SK-MEL-5 (cell line): ENCODE data around the gene NFASC. TPM values are rescaled to one million over a fixed set of nuclear protein-coding genes. Genes with fewer than 3 reads are reported as not detected.

Experiments
- DNase-seq: peaks from one replicate; pipeline ENCODE4 v3.0.0-alpha.2; 2016; ENCODE audit warnings: low read depth, low spot score
- in situ Hi-C: cut with HindIII; loops from 2 replicates; pipeline ENCODE4 v1.10.0; 2016; ENCODE audit warnings: low sequenced_read_pairs, high pct_unique_total_duplicates, low pct_unique_long_range_greater_than_20kb
- polyA plus RNA-seq, 2 experiments: library from polyadenylated mRNA; depleted of rRNA; stranded (reverse); fragments of >200 nt; gene quantifications; 2 replicates each; pipeline ENCODE4 v1.2.3, GENCODE V29; 2015
- total RNA-seq: library from RNA; depleted of rRNA; stranded (reverse); fragments of >200 nt; shearing (Covaris generic); gene quantifications from 2 replicates; pipeline ENCODE4 v1.2.3, GENCODE V29; 2014; rRNA removed

NFASC gene
- total RNA-seq = 1.7 and 2.6 TPM in 2 replicates
- polyA plus RNA-seq (2015; cell fraction: cytosol; rRNA removed) = 1.8 and 2.2 TPM in 2 replicates
- polyA plus RNA-seq (2015; cell fraction: nucleus; rRNA removed) = 1.3 and 4.3 TPM in 2 replicates

DNA sequence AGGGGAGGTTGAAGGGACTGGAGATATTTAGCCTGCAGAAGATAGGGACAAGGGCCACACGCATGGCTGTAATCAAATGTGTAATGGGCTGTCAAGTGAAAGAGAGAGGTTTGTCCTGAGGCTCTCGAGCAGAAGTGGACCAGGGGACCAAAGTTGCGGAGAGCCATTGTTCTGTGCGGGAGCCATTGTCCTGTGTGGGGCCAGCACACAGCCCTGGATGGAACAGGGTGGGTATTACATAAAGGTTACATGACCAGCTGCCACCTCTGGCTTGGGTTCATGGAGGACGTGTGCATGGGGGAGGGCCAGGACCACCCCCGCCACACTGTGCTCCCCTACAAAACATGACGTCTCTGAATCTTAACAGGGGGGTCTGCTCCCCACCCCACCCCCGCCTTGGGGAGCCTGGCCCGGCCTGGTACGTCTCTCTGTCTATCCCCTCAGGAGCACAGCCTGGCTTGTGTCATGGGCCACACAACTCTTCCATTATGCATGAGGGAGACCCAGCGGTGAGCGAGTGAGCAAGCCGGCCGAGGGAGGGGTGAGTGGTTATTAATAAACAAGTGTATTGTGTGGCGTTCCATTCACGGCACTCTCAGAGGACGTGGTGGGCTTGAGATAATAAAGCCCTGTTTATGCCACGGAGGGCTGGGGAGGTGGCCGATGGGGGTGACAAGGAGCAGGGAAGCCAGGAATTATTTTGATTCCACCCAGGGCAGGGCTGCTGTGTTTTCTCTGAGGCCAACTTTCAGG is at the start of gene NFASC:
NFASC (plus strand) TSS at position 703 of the 753 bp plus-strand sequence. CDS start 73,454 bp downstream, outside the sequence.
- peak; percentile 31 for DNase-seq
- in situ Hi-C loops = no loop called here

DNA sequence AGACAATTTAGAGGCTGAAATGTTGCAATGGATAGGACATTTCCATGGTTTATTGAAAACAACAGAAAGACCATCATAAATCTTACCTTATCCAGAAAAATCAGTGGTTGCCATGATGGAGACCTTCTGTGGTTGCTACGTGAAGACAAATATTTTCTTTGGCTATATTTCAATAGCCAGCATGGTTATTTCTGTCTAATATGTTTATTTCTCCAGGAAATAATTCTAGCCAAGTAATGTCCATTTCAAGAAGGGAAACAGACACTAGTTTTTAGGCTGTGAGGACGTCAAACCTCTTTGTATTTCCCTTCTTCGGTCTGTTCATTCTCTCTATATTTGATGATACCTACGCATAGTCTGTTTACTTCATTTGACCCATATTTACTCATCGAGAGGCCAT is 49.2 kb upstream of the NFASC start:
- in situ Hi-C loops = no loop called here

DNA sequence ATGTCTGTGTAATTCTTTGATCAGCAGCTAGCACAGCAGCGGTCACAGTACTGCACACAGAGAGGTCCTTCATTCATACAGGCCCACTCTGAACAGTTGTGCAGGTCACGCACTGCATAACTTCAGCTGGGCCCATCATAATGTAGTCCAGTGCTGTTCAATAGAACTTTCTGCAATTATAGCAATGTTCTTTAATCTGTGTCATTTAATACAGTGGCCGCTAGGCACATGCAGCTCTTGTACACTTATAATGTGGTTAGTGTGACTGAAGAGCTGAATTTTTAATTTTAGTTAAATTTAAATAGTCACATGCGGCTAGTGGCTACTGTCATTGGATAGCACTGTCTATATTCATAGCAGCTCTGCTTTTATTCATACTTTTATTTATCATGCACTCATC is 48.7 kb upstream of the NFASC start:
- no peak for DNase-seq
- in situ Hi-C loops = no loop called here

More for the DNA sequence above, 49.2 kb upstream of the NFASC start:
- DNase-seq = no peak

DNA sequence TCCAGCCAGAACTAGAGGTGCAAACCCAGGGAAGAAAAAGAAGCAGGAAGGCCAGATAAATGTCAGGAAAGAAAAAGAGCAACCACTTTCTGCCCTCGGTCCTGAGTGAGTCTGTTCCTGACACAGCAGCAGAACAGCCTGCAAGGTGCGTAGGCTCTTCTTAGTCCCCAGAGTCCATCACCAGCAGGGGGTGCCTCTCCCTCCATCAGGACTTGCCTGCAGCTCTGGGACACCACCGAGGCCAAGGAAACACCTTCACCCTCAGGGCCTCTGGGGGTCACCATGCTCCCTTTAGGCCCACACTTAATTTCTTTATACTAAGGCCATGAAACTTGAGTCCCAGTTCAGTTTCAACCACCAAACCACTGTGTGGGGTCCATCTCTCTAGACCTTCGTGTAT is 43.7 kb upstream of the NFASC start:
- in situ Hi-C loops = no loop called here
- peak; percentile 42 for DNase-seq

DNA sequence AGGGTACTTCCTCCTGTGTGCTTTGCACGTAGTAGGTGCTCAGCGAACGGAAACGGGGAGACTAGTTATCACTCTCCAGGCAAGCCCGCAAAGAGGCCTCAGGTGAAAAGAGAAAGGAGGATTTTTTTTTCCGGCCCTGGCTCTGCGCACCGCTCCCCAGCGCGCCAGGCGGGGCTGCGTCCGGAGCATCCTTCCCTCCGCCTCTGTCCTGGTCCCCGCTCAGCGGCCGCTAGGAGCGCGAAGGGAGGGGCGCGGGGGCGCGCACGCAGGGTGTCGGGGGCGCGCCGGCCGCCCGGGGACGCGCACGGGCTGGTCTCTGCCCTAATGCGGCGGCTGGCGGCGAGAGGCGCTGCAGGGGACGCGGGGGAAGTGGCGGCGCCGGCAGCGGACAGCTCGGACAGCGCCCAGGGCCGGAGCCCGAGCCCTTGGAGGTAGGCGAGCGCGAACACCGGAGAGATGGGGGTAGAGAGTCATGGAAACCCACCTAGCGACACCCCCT is 42.3 kb upstream of the NFASC start:
- in situ Hi-C loops = no loop called here
- peak; percentile 65 for DNase-seq

DNA sequence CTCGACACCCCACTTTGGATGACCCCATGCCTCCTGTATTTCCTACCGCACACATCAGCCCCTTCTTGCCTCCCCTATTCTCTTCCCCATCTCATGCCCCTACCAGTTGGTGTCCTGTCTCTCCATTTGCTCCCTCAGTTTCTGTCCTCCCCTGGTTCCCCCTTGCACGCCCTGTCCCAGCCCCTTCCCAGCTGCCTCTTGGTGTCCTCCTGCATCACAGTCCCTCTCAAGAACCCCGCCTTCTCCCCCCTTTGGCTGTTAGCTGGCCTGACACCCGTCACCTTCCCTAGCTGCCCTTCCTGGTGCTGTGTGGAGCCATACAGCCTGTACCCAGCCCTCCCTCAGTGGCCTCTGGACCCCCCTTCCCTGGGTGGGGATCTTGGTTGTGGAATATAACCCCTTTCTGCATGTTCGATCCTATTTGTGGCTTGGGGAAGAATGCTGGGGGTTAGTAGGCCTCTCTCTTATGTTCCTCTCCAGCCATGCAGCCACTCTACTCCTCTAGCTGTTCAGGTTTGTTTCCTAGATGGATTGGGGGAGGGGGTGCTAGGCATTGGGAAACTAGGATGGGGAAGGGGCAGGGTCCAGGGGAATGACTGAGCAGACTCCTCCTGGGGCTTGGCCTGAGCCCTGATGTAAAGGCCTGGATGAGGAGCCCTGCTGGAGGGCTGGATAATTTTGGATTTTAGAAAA is 41.4 kb upstream of the NFASC start:
- in situ Hi-C loops = no loop called here
- no peak for DNase-seq

DNA sequence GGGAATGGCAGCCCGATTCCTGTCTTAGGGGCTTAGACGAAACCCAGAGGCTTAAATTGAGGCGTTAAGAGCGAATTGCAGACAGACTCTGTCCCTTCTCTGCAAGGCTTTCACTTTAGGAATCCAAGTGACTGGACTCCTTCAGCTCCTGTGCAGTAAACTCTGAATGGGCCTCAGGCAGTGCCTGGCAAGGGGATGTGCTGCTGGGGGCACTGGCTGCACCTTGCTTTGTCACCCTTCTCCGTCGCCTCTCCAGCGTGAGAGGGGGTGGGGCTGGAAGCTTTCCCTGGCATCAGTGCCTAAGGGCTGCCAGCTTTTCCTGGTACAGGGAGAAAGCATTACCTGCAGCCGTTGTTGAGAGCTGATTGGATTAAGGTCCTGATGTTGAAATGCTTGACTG is 39.9 kb upstream of the NFASC start:
- in situ Hi-C loops = no loop called here

DNA sequence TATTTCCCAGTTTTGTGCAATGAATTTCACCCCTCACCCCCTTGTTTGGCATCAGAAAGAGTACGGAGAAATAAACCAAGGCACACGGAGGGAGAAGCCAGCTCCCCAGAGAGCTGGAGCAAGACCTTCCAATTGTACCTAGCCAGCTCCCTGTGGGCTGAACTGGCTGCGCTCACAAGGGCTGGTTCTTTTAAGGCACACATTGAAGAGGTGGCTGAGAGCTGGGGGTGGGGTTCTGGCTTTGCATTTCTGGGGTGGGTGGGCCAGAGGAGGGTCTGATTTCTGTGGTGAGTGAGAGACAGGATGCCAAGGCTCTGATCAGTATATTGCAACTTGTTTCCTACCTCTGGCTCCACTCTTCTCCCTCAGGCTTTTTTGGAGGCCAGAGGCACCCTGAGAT is 39.5 kb upstream of the NFASC start:
- in situ Hi-C loops = no loop called here
- DNase-seq = no peak

More for the DNA sequence above, 39.9 kb upstream of the NFASC start:
- no peak for DNase-seq

DNA sequence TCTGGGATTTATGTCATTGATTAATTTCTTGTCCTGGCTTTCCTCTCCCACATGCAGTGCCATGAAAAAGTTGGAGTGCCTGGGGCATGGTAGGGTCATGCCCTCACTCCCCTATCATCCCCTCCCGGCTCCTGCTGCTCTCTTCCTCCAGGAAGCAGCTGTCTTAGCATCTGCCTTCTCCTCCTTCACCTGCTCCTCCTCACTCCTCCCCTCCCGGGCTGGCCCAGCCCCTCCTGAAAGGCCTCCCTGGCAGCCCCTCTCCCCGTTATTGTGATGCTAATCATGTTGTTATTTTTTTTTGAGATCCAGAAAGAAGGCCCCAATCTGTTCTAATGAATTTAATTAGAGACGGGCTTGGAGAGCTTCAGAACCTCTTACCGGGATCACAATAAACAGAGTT is 36.3 kb upstream of the NFASC start:
- in situ Hi-C loops = no loop called here

DNA sequence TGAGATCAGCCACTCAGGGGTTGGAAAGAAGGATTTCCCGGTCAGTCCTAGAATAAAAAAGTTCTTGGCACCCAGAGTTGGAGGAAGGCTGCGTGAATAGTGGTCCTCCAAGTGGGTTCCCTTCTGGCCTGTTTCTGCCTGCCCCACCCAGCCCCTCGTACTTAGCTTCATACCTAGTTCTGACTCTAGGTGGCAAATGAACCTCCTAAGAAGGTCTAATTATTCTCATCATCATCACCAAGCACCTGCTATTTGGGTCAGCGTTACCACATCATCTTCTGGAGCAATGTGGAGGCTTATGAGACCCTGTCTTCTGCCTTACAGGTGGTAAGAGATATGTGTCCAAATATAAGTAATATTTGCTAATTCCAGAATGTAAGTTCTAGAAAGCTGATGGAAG is 35.9 kb upstream of the NFASC start:
- in situ Hi-C loops = no loop called here
- DNase-seq = no peak

More for the DNA sequence above, 36.3 kb upstream of the NFASC start:
- no peak for DNase-seq

DNA sequence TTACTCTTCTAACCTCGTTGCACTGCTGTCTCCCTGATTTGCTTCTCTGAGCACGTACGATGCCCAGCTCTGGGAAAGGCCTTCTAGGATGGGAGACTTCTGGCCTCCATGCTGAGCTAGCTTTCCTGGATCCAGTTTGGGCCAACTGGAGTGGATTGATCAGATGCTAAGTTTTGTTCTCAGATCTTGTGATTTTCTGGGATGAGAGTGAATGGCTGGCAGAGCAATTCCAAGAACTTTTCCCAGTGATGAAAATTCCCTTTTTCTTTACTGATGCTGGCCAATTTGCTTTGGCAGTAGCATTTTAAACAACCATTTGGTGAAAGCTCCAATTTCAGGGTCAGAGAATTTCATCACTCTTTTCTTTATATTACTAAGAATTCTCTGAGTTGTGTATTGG is 34.9 kb upstream of the NFASC start:
- in situ Hi-C loops = no loop called here

DNA sequence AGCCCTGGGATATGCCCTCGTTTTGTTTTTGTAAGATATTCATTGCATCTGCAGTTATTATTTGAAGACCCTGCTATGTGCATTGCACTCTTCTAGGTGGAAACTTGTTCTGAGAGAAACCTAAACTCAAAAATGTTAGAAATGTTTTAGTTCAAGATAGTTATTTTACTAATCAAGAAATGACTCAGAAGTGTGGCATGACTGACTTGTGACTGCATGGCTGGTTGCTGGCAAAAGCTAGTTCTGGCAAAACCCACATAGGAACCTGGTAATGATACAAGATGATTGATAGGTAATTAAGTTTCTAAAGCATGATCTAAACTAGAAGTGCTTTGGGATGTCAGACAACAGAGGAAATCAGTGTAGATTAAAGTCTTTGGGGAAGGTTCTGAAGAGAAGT is 33.8 kb upstream of the NFASC start:
- in situ Hi-C loops = no loop called here
- no peak for DNase-seq

More for the DNA sequence above, 34.9 kb upstream of the NFASC start:
- DNase-seq = no peak

DNA sequence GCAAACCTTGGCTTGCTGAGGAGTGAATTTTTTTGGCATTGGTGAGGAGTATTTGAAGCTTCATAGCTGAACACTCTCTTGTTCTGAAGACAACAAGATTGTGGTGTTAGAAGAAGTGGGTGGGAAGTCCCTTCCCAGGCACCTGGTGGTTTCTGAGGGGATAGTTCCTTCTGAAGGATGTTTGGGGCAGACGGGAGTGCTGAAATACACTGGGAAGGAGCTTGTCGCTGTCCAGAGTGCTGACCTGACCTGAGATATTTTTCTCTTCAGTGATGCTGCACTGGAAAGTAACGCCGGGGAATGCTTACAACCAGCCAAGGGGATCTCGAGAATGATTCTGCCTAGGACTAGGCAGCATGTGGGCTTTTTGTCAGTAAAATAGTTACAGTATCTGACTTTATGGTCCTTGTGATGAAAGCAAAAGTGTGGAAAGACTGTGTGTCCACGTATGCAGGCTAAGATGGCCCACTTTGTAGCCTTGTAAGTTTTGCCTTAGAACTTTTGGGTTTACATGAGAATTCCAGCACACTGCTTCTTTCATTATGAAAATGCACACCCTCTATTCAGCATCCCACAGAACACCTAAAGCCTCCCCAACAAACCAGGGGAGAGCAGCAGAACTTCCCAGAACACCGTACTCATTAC is 33.1 kb upstream of the NFASC start:
- in situ Hi-C loops = no loop called here
- DNase-seq = peak; percentile 45

DNA sequence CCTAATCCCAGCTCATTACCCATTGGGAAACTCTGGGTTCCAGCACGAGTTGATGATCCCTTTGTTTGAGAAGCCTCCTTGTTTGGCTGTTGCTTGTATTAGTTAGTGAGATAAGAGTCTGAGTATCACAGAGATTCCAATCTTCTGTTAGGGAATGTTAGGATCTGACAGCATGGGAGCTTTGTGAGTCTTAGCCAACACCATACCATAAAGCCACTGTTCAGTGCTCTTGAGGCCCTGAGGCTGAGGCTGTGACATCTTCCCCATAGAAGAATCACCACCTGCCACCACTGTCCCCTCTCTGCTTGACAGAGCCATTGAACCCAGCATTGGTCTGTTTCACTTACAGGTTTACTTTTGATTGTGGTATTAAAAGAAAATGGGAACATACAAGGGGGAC is 29.3 kb upstream of the NFASC start:
- DNase-seq = no peak
- in situ Hi-C loops = no loop called here

DNA sequence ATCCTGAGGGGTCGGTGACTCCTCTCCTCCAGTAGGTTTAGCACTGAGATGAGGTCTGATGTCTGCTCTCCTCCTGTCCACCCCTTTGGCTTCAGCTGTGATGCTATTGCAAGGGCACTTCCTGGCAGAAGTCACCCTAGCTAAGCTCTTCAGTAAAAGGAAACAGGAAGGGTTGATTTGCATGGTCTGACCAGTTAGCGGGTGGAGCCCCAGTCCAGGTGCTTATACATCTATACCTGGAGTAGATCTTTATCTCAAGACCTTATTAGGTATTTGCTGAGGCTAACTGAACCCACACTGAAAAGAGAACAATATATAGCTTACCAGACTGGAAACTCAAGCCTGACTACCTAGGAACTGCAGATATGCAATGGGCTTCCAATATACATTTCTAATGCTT is 28.9 kb upstream of the NFASC start:
- no peak for DNase-seq
- in situ Hi-C loops = no loop called here

DNA sequence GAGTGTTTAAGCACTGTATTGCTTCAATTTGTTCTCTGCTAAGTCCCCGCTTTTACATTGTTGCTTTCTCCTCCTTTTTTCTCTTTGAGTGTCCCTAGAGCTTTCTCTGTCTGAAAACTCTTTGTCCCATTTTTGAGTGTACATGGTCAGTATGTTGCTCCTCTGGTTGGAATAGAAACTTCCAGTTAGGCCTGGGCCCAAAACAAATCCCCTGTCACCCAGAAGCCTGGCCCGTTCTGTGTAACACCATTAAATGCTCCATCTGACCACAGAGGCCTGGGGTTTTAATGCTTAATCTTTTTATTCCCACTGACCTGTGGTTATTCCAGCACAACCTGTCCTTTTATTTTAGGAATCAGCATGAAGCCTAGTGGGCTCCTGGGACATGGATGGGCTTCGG is 28.3 kb upstream of the NFASC start:
- DNase-seq = no peak
- in situ Hi-C loops = no loop called here

DNA sequence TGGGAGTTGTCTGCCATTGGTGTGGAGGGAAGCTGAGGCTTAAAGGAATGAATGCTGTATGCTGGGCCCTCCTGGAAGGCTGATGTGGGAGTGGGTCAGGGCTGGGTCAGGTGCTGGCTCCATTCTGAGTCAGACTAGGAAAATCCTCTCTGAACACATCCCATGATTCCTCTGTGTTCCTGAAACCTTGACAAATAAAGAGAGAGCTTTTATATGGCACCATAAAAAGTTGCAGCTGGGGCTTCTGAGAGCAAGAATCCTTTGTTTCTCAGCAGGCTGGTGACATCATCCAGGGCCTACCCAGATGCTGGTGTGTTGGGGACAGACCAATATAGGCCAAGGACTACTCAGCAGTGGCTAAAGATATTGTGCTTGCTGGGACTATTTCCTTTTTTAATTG is 27.8 kb upstream of the NFASC start:
- peak; percentile 62 for DNase-seq
- in situ Hi-C loops = no loop called here

DNA sequence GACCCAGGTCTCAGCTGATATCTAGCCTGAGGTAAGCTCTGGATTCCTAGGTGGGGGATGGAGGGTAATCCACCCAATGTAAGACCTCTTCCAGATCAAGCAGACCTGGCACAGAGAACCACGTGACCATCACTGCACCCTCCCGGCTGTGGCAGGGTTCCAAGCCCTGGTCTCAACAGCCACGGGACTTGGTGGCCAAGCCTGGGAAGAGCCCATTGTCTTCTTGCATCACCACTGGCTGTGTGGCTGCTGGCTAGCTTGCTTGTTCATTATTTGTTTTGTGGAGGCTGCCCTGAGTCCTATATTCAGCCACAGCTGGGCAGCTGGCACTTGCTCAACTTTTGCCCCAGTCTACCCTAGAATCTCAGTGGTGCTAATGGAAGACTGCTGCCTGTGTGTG is 24.1 kb upstream of the NFASC start:
- peak; percentile 12 for DNase-seq
- in situ Hi-C loops = no loop called here
